Calu3 (cell line): ENCODE results near the gene TRIM38. TPM values are rescaled to one million over a fixed set of nuclear protein-coding genes. Genes with fewer than 3 reads are reported as not detected.

ENCODE experiments used
- BruUV-seq: library from RNA; stranded (reverse); fragments of 400-500 nt; replicated peaks from 2 replicates; lab custom pipeline; 2021; lab: Mats Ljungman, UMichigan
- CTCF ChIA-PET: fragments of 300-600 bp; sonication (Branson Sonifier 250); formaldehyde crosslinking; loops from one replicate; lab custom pipeline; 2022; ENCODE audit warnings: antibody characterized with exemption; lab: Charles Lee
- DNase-seq: peaks from one replicate; pipeline ENCODE4 v3.0.0; 2022
- H3K27ac Mint-ChIP-seq: one replicate; pipeline ENCODE4 v1.8.0; 2022; ENCODE audit warnings: mixed read lengths; ENCODE audit not compliant: unreplicated experiment
- H3K27me3 Mint-ChIP-seq: one replicate; pipeline ENCODE4 v1.8.0; 2022; ENCODE audit warnings: mixed read lengths; ENCODE audit not compliant: unreplicated experiment
- H3K36me3 Mint-ChIP-seq: one replicate; pipeline ENCODE4 v1.8.0; 2022; ENCODE audit warnings: mild to moderate bottlenecking, moderate library complexity, mixed read lengths; ENCODE audit not compliant: insufficient read depth, unreplicated experiment
- H3K4me1 Mint-ChIP-seq: one replicate; pipeline ENCODE4 v1.8.0; 2022; ENCODE audit warnings: mild to moderate bottlenecking, low read depth, mixed read lengths; ENCODE audit not compliant: unreplicated experiment
- H3K4me3 Mint-ChIP-seq: one replicate; pipeline ENCODE4 v1.8.0; 2022; ENCODE audit warnings: mild to moderate bottlenecking, low read depth, moderate library complexity, mixed read lengths; ENCODE audit not compliant: unreplicated experiment
- H3K9me3 Mint-ChIP-seq: one replicate; pipeline ENCODE4 v1.8.0; 2022; ENCODE audit warnings: low read depth, mixed read lengths; ENCODE audit not compliant: unreplicated experiment
- CTCF ChIP-seq: fragments of 200-600 bp; IDR thresholded peaks from one replicate; pipeline ENCODE4 v1.8.0; 2022; ENCODE audit warnings: antibody characterized with exemption; ENCODE audit not compliant: unreplicated experiment
- intact Hi-C: fragments of 100-400 bp; cut with micrococcal nuclease; formaldehyde crosslinking; loops from one replicate; pipeline ENCODE4 v1.10.0; 2022; ENCODE audit not compliant: unreplicated experiment
- total RNA-seq: library from RNA; stranded (reverse); gene quantifications from 2 replicates; pipeline ENCODE4 v1.2.3, GENCODE V29; 2022

The TRIM38 gene
- total RNA-seq, 1 experiment from 2014 or later = 20.6 TPM

- no TSS peak for BruUV-seq
- peak overlapping the region; percentile 100 for H3K27ac Mint-ChIP-seq
- peaks cover 55% of the 10 kb centered on the region for H3K4me1 Mint-ChIP-seq
- TF ChIP-seq CTCF = no peak
- peaks cover 67% of the 10 kb centered on the region for H3K36me3 Mint-ChIP-seq
- DNase-seq = peak; percentile 38
- no peaks in the 10 kb centered on the region for H3K27me3 Mint-ChIP-seq
- intact Hi-C loops = no loop called here
- peak overlapping the region; percentile 95 for H3K4me3 Mint-ChIP-seq
- CTCF ChIA-PET = interaction anchor here (0.6 kb wide), 1 partner anchor 1225 kb away, joined by 6 read pairs; no protein-coding TSS in a partner anchor
- peaks cover 3% of the 10 kb centered on the region for H3K9me3 Mint-ChIP-seq
These were observed 973 bp downstream of the TRIM38 start for GRCh38 chr6:25963426-25964123.

GRCh38 chr6:25965058-25965457, 2.5 kb downstream of the TRIM38 start:
- Mint-ChIP-seq H3K9me3 (peaks cover 2% of the 10 kb centered on the region), H3K4me3 (peak overlapping the region; percentile 95), H3K27ac (no peak overlapping the region), H3K27me3 (no peaks in the 10 kb centered on the region), H3K36me3 (peaks cover 76% of the 10 kb centered on the region), H3K4me1 (peaks cover 50% of the 10 kb centered on the region)
- intact Hi-C loops = no loop called here
- no peak for TF ChIP-seq CTCF
- BruUV-seq = no TSS peak
- DNase-seq = no peak
- CTCF ChIA-PET = no interaction called here

GRCh38 chr6:25966711-25967110, 4.1 kb downstream of the TRIM38 start:
- Mint-ChIP-seq H3K27ac (no peak overlapping the region), H3K9me3 (no peaks in the 10 kb centered on the region), H3K4me3 (no peak overlapping the region), H3K36me3 (peaks cover 89% of the 10 kb centered on the region), H3K27me3 (no peaks in the 10 kb centered on the region), H3K4me1 (peaks cover 64% of the 10 kb centered on the region)
- no TSS peak for BruUV-seq
- intact Hi-C loops = no loop called here
- CTCF ChIA-PET = no interaction called here
- no peak for TF ChIP-seq CTCF
- no peak for DNase-seq

GRCh38 chr6:25968769-25969168, 6.2 kb downstream of the TRIM38 start:
- peaks cover 52% of the 10 kb centered on the region for H3K4me1 Mint-ChIP-seq
- no peaks in the 10 kb centered on the region for H3K9me3 Mint-ChIP-seq
- no peak for DNase-seq
- intact Hi-C loops = no loop called here
- H3K4me3 Mint-ChIP-seq = no peak overlapping the region
- CTCF ChIA-PET = interaction anchor here (0.6 kb wide), 1 partner anchor 53 kb away, joined by 3 read pairs; no protein-coding TSS in a partner anchor
- H3K27me3 Mint-ChIP-seq = no peaks in the 10 kb centered on the region
- BruUV-seq = no TSS peak
- TF ChIP-seq CTCF = no peak
- peaks cover 78% of the 10 kb centered on the region for H3K36me3 Mint-ChIP-seq
- no peak overlapping the region for H3K27ac Mint-ChIP-seq
